ENCODE results near the gene FREM1. TPM values are rescaled to one million over a fixed set of nuclear protein-coding genes. Genes with fewer than 3 reads are reported as not detected.

FREM1 gene
- total and polyA plus RNA-seq, 2 experiments from 2014 or later = 0.78 to 3.1 TPM

- H3K4me1 Mint-ChIP-seq = peaks cover 12% of the 10 kb centered on the region
- DNase-seq (ENCODE audit: low spot score) = peak; percentile 21
- ATAC-seq = no peak
Observed at GRCh38 chr9:14895806-14896205, 14.4 kb downstream of the FREM1 start.

More at GRCh38 chr9:14895806-14896205, 14.4 kb downstream of the FREM1 start:
- TF ChIP-seq CREB1 (CRISPR knock-in tag; IDR thresholded peaks at IDR 0.05; ENCODE audit: low read depth) = no peak
- no peak for TF ChIP-seq ETS1 (IDR thresholded peaks at IDR 0.05)
- no peak for TF ChIP-seq STAT1 (IDR thresholded peaks at IDR 0.05; ENCODE audit: unreplicated experiment)
- TF ChIP-seq NANOG (IDR thresholded peaks at IDR 0.05; ENCODE audit: borderline replicate concordance) = no peak
- no peak for TF ChIP-seq EZH2phosphoT487 (IDR thresholded peaks at IDR 0.05; ENCODE audit: unreplicated experiment)
- no peak for TF ChIP-seq ZNF462 (CRISPR knock-in tag; IDR thresholded peaks at IDR 0.05)
- no peak for TF ChIP-seq ZNF114 (CRISPR knock-in tag; IDR thresholded peaks at IDR 0.05)
- no peak for TF ChIP-seq REST (IDR thresholded peaks at IDR 0.05; ENCODE audit: unreplicated experiment)
- TF ChIP-seq CTCF (conservative IDR thresholded peaks at IDR 0.05; ENCODE audit: low read depth in 2 of 2) = no peak
- no peak for TF ChIP-seq JUNB (IDR thresholded peaks at IDR 0.05; ENCODE audit: unreplicated experiment)
- TF ChIP-seq POLR2AphosphoS5 (IDR thresholded peaks at IDR 0.05; ENCODE audit: low read depth) = no peak
- TF ChIP-seq EZH2 (IDR thresholded peaks at IDR 0.05; ENCODE audit: low read depth, unreplicated experiment) = no peak
- TF ChIP-seq ZNF331 (CRISPR knock-in tag; IDR thresholded peaks at IDR 0.05; ENCODE audit: low read depth) = no peak
- Mint-ChIP-seq H3K36me3 (ENCODE audit: low read depth) (peaks cover 23% of the 10 kb centered on the region; the same call in 2 of the 3 replicates), H3K27ac (peak overlapping the region; percentile 75), H3K4me3 (no peak overlapping the region), H3K9me3 (peaks cover 11% of the 10 kb centered on the region; the same call in 2 of the 3 replicates), H3K27me3 (ENCODE audit: insufficient read depth, low read depth, poor library complexity) (peaks cover 2% of the 10 kb centered on the region)
- Histone ChIP-seq H3K36me3 (ENCODE audit: insufficient read depth) (no peaks in the 10 kb centered on the region), H3K4me3 (no peak overlapping the region), H3K4me1 (ENCODE audit: insufficient read depth) (0 out of 2 replicates have a peak, but pooled peaks cover 6% of the 10 kb centered on the region), H2AFZ (no peak overlapping the region), H3F3A (replicated peaks; ENCODE audit: low read depth) (no peaks in the 10 kb centered on the region), H3K79me2 (replicated peaks; ENCODE audit: insufficient read depth) (no peaks in the 10 kb centered on the region), H3K9me2 (ENCODE audit: insufficient read depth) (no peaks in the 10 kb centered on the region), H3K27ac (ENCODE audit: low read depth) (no peak overlapping the region), H3K4me2 (0 out of 2 replicates have a peak overlapping the region, but pooled peaks have one; percentile 24), H3K27me3 (ENCODE audit: insufficient read depth) (no peaks in the 10 kb centered on the region), H4K20me1 (replicated peaks; ENCODE audit: insufficient read depth) (no peaks in the 10 kb centered on the region)
